Left lung (tissue), 10 donors: ENCODE data around the gene TRAPPC4. TPM values are rescaled to one million over a fixed set of nuclear protein-coding genes. Genes with fewer than 3 reads are reported as not detected.
"Not testable (repeated sequence)": the region's sequence is repeated elsewhere in the genome, so short reads cannot be mapped to it uniquely, and the experiment has no call there.

ENCODE experiments used
- ATAC-seq: fragments of 200-7000 bp; cut with Tn5 transposase; one replicate; pipeline ENCODE4 v1.9.1; 2020; ENCODE audit warnings: moderate library complexity
- DNase-seq, 4 donors: peaks; one replicate each; pipeline ENCODE4 v3.0.0-alpha.2; 2013 to 2020
- H3K27ac ChIP-seq, 2 donors: fragments of 200-600 bp; sonication (generic) in 1 of 2; one replicate each; pipeline versions ENCODE4 v1.5.0 to v1.8.0; 2020 to 2021
- H3K27me3 ChIP-seq, 2 donors: fragments of 200-600 bp; sonication (generic) in 1 of 2; one replicate each; pipeline versions ENCODE4 v1.5.0 to v1.8.0; 2020 to 2021
- H3K36me3 ChIP-seq, 2 donors: fragments of 200-600 bp; sonication (generic) in 1 of 2; one replicate each; pipeline versions ENCODE4 v1.5.0 to v1.8.0; 2020 to 2021
- H3K4me1 ChIP-seq, 2 donors: fragments of 200-600 bp; one replicate each; pipeline ENCODE4 v1.8.0; 2021
- H3K4me3 ChIP-seq, 2 donors: fragments of 200-600 bp; sonication (generic) in 1 of 2; one replicate each; pipeline versions ENCODE4 v1.5.0 to v1.8.0; 2020 to 2021; ENCODE audit warnings: mild to moderate bottlenecking in 1 of 2
- H3K9me3 ChIP-seq, 2 donors: fragments of 200-600 bp; sonication (generic) in 1 of 2; one replicate each; pipeline versions ENCODE4 v1.5.0 to v1.8.0; 2020 to 2021
- CTCF ChIP-seq, 2 donors: fragments of 200-600 bp; sonication (generic) in 1 of 2; IDR thresholded peaks; one replicate each; pipeline versions ENCODE4 v1.5.0 to v1.8.0; 2021; ENCODE audit warnings: antibody characterized with exemption in 2 of 2
- intact Hi-C, 2 donors: fragments of 100-400 bp; cut with DNase I; formaldehyde crosslinking; loops; one replicate each; pipeline versions ENCODE4 v1.11.2 to v1.14.2; 2022
- polyA plus RNA-seq, 6 donors: library from polyadenylated mRNA; unstranded; fragments of 120-200 nt; gene quantifications; one replicate each; pipeline ENCODE4 v1.2.1, GENCODE V29; 2013; ENCODE audit not compliant: insufficient read length in 6 of 6
- total RNA-seq, 2 donors: library from RNA; stranded (reverse); fragmentation: NEBNext Ultra II Directional; extraction: Animal tissue kit (Norgen Biotek cat#: 25700); gene quantifications; one replicate each; pipeline ENCODE4 v1.2.1, GENCODE V29; 2021
- donor health status: DM: no; HTN: yes; CAD: no.
- donor health status: DM: no; HTN: no; CAD: no.

Gene TRAPPC4
- total and polyA plus RNA-seq, 8 donors: 57.1 to 92.7 (median 76.1) TPM

GRCh38 chr11:118975771-118976709 is 42.5 kb upstream of the TRAPPC4 start:
- intact Hi-C loops: no loop called here
- DNase-seq (no peak), ATAC-seq (no peak)
- Histone ChIP-seq H3K9me3 (no peaks in the 10 kb centered on the region), H3K36me3 (no peaks in the 10 kb centered on the region), H3K27me3 (peaks cover 4 to 11% of the 10 kb centered on the region in 2 donors), H3K4me1 (peaks cover 0 to 9% of the 10 kb centered on the region in 2 donors), H3K4me3 (no peak overlapping the region), H3K27ac (no peak overlapping the region)
- TF ChIP-seq CTCF (IDR thresholded peaks at IDR 0.05): no peak

- no peak for TF ChIP-seq CTCF (IDR thresholded peaks at IDR 0.05)
- Histone ChIP-seq H3K4me1 (peaks cover 0 to 9% of the 10 kb centered on the region in 2 donors), H3K9me3 (no peaks in the 10 kb centered on the region), H3K27me3 (no peaks in the 10 kb centered on the region), H3K4me3 (no peak overlapping the region), H3K36me3 (no peaks in the 10 kb centered on the region), H3K27ac (no peak overlapping the region)
- DNase-seq: no peak
- intact Hi-C loops: no loop called here
- ATAC-seq: no peak
Observed at GRCh38 chr11:118979434-118979833, 39.1 kb upstream of the TRAPPC4 start.

- Histone ChIP-seq H3K4me3 (no peak overlapping the region), H3K27ac (no peak overlapping the region), H3K36me3 (no peaks in the 10 kb centered on the region), H3K27me3 (no peaks in the 10 kb centered on the region), H3K4me1 (peaks cover 0 to 9% of the 10 kb centered on the region in 2 donors), H3K9me3 (no peaks in the 10 kb centered on the region)
- TF ChIP-seq CTCF (IDR thresholded peaks at IDR 0.05): no peak
- intact Hi-C loops: no loop called here
- peak; percentile 61 for ATAC-seq
- DNase-seq: peak in 1 of 4 donors; percentile 54
Observed at GRCh38 chr11:118980191-118980881, 38.2 kb upstream of the TRAPPC4 start.

DNA sequence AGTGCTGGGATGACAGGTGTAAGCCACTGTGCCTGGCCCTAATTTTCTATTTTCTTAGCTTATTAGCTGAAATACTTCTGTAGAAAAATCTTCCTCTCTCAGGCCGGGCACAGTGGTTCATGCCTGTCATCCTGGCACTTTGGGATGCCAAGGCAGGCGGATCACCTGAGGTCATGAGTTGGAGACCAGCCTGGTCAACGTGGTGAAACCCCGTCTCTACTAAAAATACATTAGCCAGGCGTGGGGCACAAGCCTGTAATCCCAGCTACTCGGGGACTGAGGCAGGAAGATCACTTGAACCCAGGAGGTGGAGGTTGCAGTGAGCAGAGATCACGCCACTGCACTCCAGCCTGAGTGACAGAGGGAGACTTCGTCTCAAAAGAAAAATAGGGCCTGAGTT is 34.2 kb upstream of the TRAPPC4 start:
- H3K9me3 ChIP-seq, intact Hi-C loops, H3K36me3 ChIP-seq, H3K4me1 ChIP-seq, H3K27me3 ChIP-seq, DNase-seq, ATAC-seq, H3K4me3 ChIP-seq, H3K27ac ChIP-seq: not testable (repeated sequence)

- no peak overlapping the region for H3K27ac ChIP-seq
- intact Hi-C loops: no loop called here
- ATAC-seq (peak; percentile 53), DNase-seq (no peak)
- H3K36me3 ChIP-seq: no peaks in the 10 kb centered on the region
- H3K4me3 ChIP-seq: no peak overlapping the region
- no peaks in the 10 kb centered on the region for H3K27me3 ChIP-seq
- peaks cover 0 to 9% of the 10 kb centered on the region in 2 donors for H3K4me1 ChIP-seq
- no peak for TF ChIP-seq CTCF (IDR thresholded peaks at IDR 0.05)
- H3K9me3 ChIP-seq: no peaks in the 10 kb centered on the region
Observed at GRCh38 chr11:118984825-118985224, 33.7 kb upstream of the TRAPPC4 start.
